ENCODE results near the gene MS4A3.
"Not testable (repeated sequence)": the region's sequence is repeated elsewhere in the genome, so short reads cannot be mapped to it uniquely, and the experiment has no call there.

Gene MS4A3

GRCh38 chr11:60095477-60096120 is 39.1 kb downstream of the MS4A3 start:
- no peak for DNase-seq

- DNase-seq = no peak
These were observed 40.7 kb downstream of the MS4A3 start for GRCh38 chr11:60097189-60097588.

- no peak for DNase-seq
These were observed 42.0 kb downstream of the MS4A3 start for GRCh38 chr11:60098508-60098907.

GRCh38 chr11:60100516-60100915 is 44.1 kb downstream of the MS4A3 start:
- no peak for DNase-seq

GRCh38 chr11:60101368-60101767 is 44.9 kb downstream of the MS4A3 start:
- DNase-seq = not testable (repeated sequence)

- not testable (repeated sequence) for DNase-seq
These were observed 48.1 kb downstream of the MS4A3 start for GRCh38 chr11:60104471-60105115.

- DNase-seq = not testable (repeated sequence)
These were observed 52.2 kb downstream of the MS4A3 start for GRCh38 chr11:60108631-60109030.

- no peak for DNase-seq
These were observed 55.3 kb downstream of the MS4A3 start for GRCh38 chr11:60111793-60112192.

- no peak for DNase-seq
These were observed 60.7 kb downstream of the MS4A3 start for GRCh38 chr11:60116996-60117790.

GRCh38 chr11:60118338-60118737 is 61.9 kb downstream of the MS4A3 start:
- DNase-seq = no peak

- no peak for DNase-seq
These were observed 63.2 kb downstream of the MS4A3 start for GRCh38 chr11:60119710-60120109.
